NCI-H1417 (cell line): Measurements from ENCODE around the gene C5orf46.
"Not testable (repeated sequence)": the region's sequence is repeated elsewhere in the genome, so short reads cannot be mapped to it uniquely, and the experiment has no call there.

Experiments
- DNase-seq, 3 experiments: peaks; one replicate each; lab custom pipeline; 2025; lab: John Stamatoyannopoulos, UW

C5orf46 gene

DNA sequence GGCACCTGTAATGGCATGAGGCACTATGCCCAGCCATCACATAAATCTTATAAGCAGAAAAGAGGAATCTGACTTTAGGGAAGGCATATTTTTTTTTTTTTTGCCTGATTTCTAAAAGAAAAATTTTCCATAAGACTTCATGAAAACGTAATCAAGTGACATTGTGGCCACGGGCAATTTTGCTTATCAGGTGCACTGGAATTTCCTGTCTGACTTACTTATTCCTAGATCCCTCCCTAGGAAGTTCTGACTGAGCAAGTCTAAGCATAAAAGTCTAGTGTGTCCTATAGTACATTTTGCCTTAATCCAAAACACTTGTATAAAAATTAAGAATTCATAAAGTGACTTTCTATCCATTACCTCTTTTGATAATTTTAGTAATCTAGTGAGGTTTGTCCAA lies 12.5 kb downstream of the C5orf46 start:
- DNase-seq: no peak

DNA sequence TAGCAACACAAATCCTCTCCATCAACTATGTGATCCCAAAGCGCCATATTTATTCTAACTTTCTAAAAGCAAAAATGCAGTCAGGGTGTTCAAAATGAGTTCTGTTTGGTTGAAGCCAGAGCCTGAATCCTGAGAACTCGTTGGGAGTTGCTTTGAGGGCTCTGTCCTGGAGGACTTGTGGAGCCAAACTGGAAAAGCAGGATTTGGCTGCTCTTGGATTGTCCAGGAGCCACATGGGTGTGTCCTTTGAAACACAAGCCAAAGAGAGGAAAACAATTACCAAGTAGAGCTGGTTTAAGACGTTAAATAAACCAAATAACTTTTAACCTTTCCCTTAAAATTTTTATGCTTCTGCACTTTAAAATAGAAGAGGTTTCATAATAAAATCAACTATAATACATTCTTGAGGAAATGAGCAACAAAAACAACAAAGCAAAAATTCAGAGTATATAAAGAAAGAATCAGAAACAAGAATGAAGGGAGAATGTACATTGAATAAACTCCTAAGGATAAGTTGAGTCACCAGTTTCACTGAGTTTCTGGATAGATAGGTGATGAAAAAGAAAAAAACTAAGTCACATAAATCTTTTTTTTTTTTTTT lies 13.5 kb downstream of the C5orf46 start:
- peak in 2 of 3 experiments; percentile 3 to 12 for DNase-seq

DNA sequence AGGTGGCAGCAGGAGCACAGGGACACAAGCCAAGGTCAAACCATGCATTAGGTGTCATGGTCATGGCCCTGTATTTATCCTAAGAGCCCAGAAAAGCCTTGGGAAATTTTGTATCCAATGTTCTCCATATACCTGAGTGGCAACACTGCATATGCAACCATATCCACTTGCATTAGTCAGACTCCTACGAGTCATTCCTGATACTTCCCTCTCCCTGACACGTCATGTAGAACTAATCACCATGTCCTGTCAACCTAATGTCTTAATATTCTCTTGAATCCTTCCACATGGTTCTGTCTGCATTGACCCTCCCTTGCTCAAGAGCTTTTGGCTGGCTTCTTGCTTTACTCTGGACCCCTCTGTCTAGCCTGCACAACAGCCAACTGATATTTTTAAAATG lies 18.4 kb downstream of the C5orf46 start:
- no peak for DNase-seq

DNA sequence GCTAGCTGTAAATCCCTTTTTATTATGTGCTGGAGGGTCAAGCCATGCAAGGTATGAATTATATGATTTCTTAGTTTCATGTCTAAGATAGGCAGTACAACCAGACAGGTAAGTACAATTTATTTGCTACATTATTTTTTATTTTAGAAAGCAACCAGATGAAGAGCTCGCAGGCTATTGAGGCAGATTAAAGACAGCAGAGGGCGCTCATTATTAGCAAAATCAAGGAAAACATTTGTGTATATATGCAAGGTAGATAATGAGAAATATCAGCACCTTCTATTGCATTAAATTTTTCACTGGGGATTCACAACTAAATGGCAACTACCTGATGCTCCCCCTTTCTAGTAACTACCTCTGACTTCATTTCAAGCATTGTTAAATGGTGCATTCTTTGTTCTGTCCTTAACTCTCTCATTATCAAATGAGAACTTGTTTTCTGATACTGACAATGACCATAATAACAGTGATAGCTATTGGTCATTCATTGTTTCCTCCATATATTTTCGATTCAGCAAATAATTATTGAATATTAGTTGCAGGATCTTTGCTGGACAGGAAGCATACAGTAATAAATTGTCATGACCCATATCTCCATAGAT lies 19.2 kb downstream of the C5orf46 start:
- DNase-seq: peak; percentile 4 to 49 (median 13)

DNA sequence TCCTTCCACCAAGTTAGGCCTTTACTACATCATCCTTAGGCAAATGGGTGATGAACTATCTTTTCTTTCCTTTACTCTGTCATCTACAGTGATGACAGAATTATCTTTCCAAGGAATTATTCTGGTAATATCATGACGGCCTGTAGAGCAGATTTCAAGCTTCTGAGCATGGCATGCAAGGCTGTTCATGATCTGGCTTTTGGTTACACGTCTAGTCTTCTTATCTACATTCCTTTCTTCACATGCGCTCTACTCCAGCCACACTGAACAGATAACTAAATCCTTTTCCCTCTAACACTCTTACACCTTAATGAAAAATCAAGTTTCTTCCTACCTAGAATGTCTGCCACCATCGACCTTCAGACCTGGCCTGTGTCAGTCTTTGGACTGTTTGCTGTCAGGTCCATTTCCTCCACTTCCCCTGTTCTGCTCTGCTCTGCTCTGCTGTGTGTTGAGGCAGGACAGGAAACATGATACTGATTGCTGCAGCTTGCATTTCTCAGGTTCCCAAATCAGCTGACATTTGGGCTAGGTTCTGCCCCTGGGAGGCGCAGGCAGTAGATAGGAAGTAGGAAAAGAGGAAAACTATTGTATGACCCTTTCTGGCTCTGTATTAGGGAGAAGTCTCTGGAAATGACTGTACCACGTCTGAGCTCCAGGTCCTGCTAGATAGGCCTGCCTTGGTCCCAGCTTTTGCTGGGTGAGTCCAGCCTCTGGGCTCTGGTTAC lies 23.6 kb downstream of the C5orf46 start:
- no peak for DNase-seq

DNA sequence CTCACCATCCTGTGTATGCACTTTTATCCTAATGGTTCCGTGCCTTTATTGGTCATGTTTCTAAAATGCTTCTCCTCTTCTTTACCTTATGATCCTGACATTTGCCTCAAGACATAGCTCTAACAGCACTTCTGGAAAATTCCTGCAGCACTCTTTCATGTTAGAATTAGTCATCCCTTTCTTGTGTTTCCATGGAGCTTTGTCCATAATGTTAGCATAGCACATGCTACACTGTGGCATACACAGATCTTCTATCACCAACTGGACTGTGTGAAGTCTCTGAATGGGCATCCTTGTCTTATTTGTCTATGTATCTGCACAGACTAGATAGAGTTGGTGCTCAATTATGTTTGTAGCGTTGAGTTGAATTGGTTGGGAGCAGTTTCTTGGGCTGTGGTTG lies 25.9 kb downstream of the C5orf46 start:
- DNase-seq: no peak

DNA sequence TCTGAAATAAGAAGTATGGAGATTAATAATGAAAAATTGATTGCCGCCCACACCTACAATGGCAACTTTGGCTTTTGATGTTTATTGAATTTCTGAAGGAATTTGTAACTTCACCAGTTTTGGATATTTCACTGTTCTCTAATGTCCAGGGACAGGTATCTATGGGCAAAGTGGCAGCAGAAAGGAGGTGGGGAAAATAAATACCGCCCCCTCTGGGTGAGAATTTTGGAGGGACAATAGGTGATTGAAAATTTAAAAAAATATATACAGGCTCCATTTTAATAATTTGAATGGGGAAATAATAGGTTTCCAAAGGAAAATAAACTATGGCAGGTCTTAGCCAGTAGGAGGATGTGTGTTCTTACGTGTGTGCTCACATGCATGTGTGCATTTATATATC lies 26.6 kb downstream of the C5orf46 start:
- DNase-seq: no peak

DNA sequence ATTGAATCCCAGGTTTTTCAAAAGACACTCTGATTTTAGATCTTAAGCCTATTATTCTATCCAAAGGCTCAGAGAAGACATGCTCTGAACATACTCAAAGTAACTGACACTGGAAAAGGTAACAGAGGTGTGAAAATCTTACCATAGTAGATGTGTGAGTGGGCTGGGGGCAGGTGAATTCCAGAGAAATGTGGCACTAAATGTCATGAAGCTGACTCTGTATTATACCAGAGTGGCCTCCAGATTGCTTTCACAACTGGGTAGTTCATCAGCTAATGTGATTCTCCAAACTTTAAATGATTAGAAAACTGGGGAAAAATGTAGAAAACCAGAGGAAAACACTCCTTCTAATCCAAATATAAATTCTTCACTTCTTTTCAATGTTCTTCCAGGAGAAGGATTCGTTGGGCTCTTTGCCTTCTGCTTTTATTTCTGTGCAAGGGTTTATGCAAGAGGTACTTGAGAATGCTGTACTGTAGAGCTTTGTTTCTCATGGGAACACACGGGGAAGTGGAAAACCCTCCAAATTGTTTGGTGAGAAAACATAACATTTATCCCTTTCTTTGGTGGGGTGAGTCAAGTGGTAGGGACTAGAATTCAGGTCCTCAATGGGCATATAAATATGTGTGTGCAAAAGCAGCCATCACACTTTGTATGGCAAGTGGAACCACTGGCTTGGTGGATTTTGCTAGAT lies 28.1 kb downstream of the C5orf46 start, which contains the start of gene SCGB3A2:
TSS of gene SCGB3A2 (plus strand) at position 646 of the 694 bp plus-strand sequence. CDS start 93 bp downstream, outside the sequence.
- DNase-seq: peak in 1 of 3 experiments; percentile 5

DNA sequence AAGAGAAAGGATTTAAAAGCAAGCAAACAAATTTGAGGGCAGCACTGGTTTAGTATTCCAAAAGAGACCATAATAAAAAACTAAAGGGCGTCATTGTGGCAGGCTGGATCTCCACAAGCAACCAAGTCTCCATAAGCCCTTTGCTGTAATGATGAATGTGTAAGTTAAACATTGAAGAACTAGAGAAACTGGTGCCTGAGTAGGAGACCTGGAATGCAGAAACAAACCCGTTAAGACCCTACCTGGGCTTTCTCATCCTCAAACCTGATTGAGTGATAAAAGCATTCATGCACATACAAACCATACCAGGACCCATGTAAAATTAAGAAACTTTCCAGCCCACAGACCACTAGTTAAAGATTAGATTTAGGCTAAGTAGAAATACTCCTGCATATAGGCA lies 29.7 kb downstream of the C5orf46 start:
- DNase-seq: no peak

DNA sequence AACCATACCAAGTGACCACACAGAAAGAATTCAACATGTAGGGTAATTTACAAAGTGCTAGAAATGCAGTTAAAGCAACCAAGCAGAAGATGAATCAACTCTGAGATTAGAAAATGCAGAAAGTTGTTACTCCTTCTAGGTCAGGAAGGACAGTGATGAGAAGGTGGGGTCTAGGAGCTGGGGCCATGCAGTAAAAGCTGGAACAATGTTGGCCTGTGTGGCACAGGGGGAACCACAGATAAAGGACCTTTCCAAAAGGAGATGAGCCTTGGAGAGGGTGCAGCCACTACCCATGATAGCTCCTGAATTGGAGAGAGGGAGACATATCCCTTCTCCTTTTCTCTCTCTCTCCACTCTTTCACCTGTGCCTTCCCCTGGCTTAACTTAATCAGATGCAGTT lies 30.2 kb downstream of the C5orf46 start:
- DNase-seq: no peak

DNA sequence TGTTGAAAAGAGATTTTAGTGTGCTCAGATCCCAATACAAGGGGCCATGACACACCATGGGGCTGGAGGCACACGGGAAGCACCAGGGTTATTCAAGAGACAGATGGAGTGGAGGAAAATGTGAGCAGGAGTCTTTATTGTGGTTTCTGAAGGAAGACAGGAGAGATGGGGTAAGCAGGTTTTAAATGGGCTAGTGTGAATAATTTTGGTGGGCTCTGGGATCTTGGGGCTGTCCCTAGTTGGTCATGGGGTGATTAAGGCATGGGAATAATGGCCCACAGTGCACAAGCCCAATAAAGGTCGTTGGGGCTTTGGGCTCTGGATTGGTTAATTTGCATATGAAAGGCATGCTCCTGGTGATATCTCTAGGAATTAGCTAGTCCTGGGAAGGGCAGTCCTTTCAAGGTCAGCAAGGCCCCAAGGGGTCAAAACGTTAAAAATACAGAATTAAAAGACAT lies 31.4 kb downstream of the C5orf46 start:
- no peak for DNase-seq

DNA sequence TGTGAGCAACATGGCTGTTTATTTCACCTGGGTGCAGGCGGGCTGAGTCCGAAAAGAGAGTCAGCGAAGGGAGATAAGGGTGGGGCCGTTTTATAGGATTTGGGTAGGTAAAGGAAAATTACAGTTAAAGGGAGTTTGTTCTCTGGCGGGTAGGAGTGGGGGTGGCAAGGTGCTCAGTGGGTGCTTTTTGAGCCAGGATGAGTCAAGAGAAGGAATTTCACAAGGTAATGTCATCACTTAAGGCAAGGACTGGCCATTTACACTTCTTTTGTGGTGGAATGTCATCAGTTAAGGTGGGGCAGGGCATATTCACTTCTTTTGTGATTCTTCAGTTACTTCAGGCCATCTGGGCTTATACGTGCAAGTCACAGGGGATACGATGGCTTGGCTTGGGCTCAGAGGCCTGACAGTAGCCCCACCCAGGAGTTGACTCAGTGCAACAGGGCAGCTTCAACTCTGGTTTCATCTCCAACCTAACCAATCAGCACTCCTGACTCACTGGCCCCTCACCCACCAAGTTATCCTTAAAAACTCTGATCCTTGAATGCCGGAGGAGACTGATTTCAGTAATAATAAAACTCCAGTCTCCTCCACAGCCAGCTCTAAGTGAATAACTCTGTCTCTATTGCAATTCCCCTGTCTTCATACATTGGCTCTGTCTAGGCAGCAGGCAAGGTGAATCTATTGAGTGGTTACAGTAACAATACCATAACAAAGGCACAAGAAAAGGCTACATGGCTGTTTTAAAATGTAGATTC lies 32.0 kb downstream of the C5orf46 start:
- DNase-seq: not testable (repeated sequence)

DNA sequence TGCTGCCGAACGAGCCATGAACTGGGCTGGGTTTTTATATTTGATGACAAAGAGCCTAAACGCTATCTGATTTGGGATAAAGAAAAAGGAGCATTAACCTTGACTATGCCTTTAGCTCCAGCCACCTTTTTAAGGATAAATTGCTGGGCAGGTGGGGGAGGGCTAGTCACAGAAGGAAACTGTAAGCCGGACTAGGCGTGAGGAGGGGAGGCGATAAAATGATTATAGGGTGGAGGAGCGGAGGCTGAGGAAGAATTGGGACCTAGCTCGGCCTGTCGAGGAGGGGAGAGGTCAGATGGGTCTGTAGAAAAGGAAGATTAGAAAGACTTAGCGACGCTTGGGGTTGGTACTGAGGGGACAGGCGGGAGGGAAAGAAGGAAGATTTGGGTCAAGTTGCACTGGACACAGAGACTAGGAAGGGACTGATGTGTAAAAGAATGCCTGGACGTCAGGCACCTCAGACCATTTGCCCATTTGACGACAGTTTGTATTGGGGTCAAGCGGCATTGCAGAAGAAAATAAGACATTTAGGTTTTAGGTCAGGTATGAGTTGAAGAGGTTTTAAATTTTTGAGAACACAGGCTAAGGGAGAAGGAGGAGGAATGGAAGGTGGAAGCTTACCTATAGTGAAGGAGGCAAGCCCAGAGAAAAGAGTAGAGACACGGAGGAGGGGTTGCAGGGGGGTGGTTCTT lies 33.4 kb downstream of the C5orf46 start:
- not testable (repeated sequence) for DNase-seq

DNA sequence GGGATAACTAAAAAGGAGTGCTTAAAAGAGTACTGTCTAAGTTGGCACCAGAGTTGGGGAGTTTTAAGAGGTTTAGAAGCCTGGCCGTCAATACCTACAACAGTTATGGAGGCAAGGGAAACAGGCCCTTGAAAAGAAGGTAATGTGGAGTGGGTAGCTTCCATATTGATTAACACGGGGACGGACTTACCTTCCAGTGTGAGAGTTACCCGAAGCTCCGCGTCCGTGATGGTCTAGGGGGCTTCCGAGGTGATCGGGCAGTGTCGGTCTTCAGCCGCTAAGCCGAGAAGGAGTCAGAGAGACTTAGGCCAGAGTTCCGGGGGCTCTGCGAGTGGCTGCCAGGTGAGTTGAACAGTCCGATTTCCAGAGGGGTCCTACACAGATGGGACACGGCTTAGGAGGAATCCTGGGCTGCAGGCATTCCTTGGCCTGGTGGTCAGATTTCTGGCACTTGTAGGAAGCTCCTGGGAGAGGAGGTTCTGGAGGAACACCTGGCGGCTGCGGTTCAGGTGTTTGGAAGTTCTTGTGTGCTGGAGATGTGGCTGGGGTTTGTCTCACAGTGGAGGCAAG lies 34.3 kb downstream of the C5orf46 start:
- not testable (repeated sequence) for DNase-seq

DNA sequence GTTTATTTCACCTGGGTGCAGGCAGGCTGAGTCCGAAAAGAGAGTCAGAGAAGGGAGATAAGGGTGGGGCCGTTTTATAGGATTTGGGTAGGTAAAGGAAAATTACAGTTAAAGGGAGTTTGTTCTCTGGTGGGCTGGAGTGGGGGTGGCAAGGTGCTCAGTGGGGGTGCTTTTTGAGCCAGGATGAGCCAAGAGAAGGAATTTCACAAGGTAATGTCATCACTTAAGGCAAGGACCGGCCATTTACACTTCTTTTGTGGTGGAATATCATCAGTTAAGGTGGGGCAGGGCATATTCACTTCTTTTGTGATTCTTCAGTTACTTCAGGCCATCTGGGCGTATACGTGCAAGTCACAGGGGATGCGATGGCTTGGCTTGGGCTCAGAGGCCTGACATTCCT lies 36.4 kb downstream of the C5orf46 start:
- DNase-seq: not testable (repeated sequence)

DNA sequence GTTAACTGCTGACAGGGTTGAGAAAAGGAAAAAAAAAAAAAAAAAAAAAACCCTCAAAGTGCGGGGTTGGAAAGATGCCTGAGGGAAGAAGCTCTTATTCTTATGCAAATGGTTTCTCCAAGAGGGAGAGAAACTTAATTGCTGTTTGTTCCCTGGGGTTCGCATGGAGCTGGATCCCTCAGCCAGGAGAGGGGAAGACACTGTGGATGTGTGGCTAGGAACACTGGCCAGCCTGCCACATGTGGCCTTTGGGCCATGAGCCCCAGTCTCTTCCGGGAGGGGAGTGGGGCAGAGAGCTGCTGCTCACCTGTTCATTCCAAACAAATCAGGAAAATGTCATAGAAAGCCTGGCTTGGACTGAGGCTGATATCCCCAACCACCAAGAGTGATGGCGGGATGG lies 37.2 kb downstream of the C5orf46 start:
- DNase-seq: peak in 1 of 3 experiments; percentile 12

DNA sequence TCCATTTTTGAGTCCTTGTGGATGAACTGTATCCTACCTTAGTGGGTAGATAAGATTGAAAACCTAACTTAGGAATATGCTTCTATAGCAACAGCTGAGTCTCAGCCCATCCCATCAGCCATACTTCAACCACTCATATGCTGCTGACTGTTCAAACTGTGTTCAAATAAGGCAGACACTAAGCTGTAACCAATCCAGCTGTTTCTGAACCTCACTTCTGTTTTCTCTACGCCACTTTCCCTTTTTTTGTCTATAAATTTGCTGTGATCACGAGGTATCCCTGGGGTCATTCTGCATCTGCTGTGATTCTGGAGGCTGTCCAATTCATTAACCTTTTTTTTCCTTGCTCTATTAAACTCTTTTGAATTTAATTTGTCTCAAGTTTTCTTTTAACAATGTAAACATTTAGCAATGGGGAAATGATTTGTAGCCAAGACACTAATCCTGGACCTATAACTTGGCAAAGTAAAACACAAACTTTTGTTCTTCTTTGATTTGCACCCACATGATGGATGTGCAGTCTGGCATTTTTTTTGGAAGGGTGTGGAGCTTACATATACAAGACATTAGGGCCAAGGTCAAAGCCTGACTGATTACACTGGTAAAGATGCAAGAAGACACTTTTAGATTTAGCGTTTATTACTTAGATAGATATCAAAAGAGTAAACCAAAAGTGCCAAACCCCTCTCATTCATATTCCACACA lies 42.7 kb downstream of the C5orf46 start:
- DNase-seq: no peak

DNA sequence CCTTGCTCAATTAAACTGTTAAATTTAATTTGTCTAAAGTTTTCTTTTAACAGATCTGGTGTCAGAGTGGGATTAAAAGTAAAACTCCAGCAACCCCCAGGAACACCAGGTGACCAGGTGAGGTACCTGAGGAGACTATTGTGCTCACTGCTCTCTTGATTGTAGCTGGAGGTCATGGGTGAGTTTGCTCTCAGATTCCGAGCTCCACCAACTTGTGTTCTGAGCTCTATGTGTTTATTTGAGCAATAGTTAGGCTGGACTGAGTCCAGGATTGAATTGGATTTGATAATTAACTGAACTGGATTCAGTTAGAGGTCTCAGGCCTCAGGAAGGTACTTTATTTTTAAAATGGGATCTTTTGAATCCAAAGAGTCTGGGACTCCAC lies 45.7 kb downstream of the C5orf46 start:
- DNase-seq: no peak

DNA sequence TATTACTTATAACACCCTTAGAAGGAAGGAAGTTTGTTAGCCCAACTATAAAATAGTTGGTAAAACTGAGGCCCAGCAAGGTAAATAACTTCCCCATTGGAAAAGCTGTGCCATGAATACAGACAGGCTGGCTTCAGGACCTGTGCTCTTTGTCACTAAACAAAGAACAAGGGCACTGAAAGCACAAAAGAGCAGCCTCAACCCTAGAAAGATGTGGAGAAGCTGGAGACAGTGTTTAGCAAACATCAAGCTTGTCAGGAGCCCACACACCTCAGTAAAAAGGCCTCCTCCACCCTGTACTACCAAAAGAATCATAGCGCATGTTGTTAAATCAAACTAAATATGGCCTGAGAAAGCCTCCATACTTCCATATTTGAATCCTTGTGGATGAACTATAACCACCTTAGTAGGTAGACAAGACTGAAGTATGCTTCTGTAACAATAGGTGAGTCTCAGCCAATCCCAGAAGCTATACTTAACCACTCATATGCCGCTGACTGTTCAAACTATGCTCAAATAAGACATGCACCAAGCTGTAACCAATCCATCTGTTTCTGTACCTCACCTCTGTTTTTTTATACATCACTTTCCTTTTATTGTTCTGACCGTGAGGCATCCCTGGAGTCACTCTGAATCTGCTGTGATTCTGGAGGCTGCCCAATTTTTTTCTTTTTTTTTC lies 46.2 kb downstream of the C5orf46 start:
- no peak for DNase-seq

DNA sequence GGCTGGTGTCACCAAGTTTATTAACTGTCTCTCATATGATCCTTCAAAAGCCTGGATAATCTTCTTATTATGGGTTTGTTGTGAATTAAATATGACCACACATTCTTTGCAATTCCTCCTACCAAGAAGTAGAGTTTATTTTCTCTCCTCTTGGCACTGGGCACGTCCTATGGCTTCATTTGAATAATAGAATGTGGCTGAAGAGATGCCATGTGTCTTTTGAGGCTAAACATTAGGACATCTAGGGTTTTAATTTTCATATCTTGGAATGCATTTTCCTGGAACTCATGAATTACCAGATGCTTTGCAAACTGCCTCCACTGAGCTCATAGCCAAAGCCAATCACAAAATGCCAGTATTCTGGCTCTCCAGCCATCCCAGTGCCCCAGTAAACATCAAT lies 47.8 kb downstream of the C5orf46 start:
- no peak for DNase-seq
